Spleen (tissue), 11 donors: ENCODE measurements around the gene DMD. TPM values are rescaled to one million over a fixed set of nuclear protein-coding genes. Genes with fewer than 3 reads are reported as not detected.
"Not testable (repeated sequence)": the region's sequence is repeated elsewhere in the genome, so short reads cannot be mapped to it uniquely, and the experiment has no call there.

ENCODE experiments used
- DNase-seq: peaks from one replicate; pipeline ENCODE4 v3.0.0-alpha.2; 2020
- H3K27ac ChIP-seq, 8 donors: fragments of 200-600 bp; sonication (generic) in 7 of 8; 1 replicate in 4 of 8; 2 replicates in 4 of 8; pipeline versions ENCODE4 v1.5.0 to v1.8.0; 2016 to 2021; ENCODE audit warnings: inconsistent platforms in 4 of 8, mild to moderate bottlenecking in 4 of 8, moderate library complexity in 1 of 8
- H3K27me3 ChIP-seq, 7 donors: fragments of 200-600 bp; sonication (generic) in 6 of 7; replicated peaks in 1 of 7; 1 replicate in 4 of 7; 2 replicates in 3 of 7; pipeline versions ENCODE4 v1.5.0 to v1.8.0; 2016 to 2021; ENCODE audit warnings: inconsistent platforms in 3 of 7, mild to moderate bottlenecking in 1 of 7
- H3K36me3 ChIP-seq, 6 donors: fragments of 200-600 bp; sonication (generic) in 5 of 6; 1 replicate in 4 of 6; 2 replicates in 2 of 6; pipeline versions ENCODE4 v1.5.0 to v1.8.0; 2016 to 2021; ENCODE audit warnings: inconsistent platforms in 2 of 6
- H3K4me1 ChIP-seq, 6 donors: fragments of 200-600 bp; sonication (generic) in 5 of 6; 1 replicate in 3 of 6; 2 replicates in 3 of 6; pipeline versions ENCODE4 v1.5.0 to v1.8.0; 2016 to 2021; ENCODE audit warnings: inconsistent platforms in 3 of 6
- H3K4me3 ChIP-seq, 8 donors: fragments of 200-600 bp; sonication (generic) in 7 of 8; 1 replicate in 4 of 8; 2 replicates in 4 of 8; pipeline versions ENCODE4 v1.5.0 to v1.8.0; 2016 to 2021; ENCODE audit warnings: inconsistent platforms in 4 of 8, mild to moderate bottlenecking in 4 of 8, moderate library complexity in 2 of 8
- H3K9me3 ChIP-seq, 8 donors: fragments of 200-600 bp; sonication (generic) in 7 of 8; 1 replicate in 4 of 8; 2 replicates in 4 of 8; pipeline versions ENCODE4 v1.5.0 to v1.8.0; 2016 to 2021; ENCODE audit warnings: inconsistent platforms in 4 of 8
- CTCF ChIP-seq, 11 experiments: fragments of 200-600 bp in 7 of 11; fragments of 450-650 bp in 4 of 11; sonication (generic) in 4 of 11; IDR thresholded peaks in 8 of 11; conservative IDR thresholded peaks in 3 of 11; 1 replicate in 7 of 11; 2 replicates in 4 of 11; pipeline versions ENCODE4 v1.4.0 to v1.8.0; 2016 to 2021; ENCODE audit warnings: antibody characterized with exemption in 11 of 11, inconsistent platforms in 4 of 11, mild to moderate bottlenecking in 1 of 11
- POLR2A ChIP-seq, 3 donors: fragments of 450-650 bp; IDR thresholded peaks; one replicate each; pipeline ENCODE4 v1.5.1; 2017; ENCODE audit warnings: antibody characterized with exemption in 3 of 3, mild to moderate bottlenecking in 1 of 3
- POLR2AphosphoS5 ChIP-seq, 3 donors: sonication (generic); formaldehyde crosslinking; IDR thresholded peaks; one replicate each; pipeline ENCODE4 v1.5.1; 2017; ENCODE audit warnings: antibody characterized with exemption in 3 of 3
- WGBS, 5 donors: extraction: QIAGEN DNeasy Blood & Tissue Kit in 3 of 5; methylation state at CpG; one replicate each; pipeline versions ENCODE4 v1.1.5 to v1.1.7; 2013 to 2018; 5-methylcytosine and 5-hydroxymethylcytosine counted together
- intact Hi-C: fragments of 100-400 bp; cut with DNase I; formaldehyde crosslinking; loops from one replicate; pipeline ENCODE4 v1.15.0; 2023; ENCODE audit warnings: low total_unique reads
- polyA plus RNA-seq, 3 donors: library from polyadenylated mRNA; stranded (reverse); fragments of 200-250 nt; gene quantifications; one replicate each; pipeline ENCODE4 v1.2.1, GENCODE V29; 2013
- total RNA-seq, 7 donors: library from RNA; depleted of rRNA in 3 of 7; stranded (reverse); fragments of >200 nt in 3 of 7; fragmentation: NEBNext Ultra II Directional in 4 of 7; extraction: Animal tissue kit (Norgen Biotek cat#: 25700) in 4 of 7; gene quantifications; one replicate each; pipeline versions ENCODE4 v1.1.0 to v1.2.1, GENCODE V29; 2016 to 2021
- donor health status: healthy with polysubstance abuse.
- donor health status: DM: no; HTN: no; CAD: no; lungs with moderate emphysema.
- donor health status: DM: no; HTN: no; CAD: no.
- donor health status: Bipolar disorder and iron deficiency.
- donor health status: healthy.
- donor health status: DM: no; HTN: no; CAD: no.
- donor health status: DM: yes; HTN: yes; CAD: no.

The DMD gene
- total and polyA plus RNA-seq, 10 donors = 1.3 to 11.3 (median 4.4) TPM

GRCh38 chrX:33087411-33087810 lies 123.9 kb downstream of the DMD start:
- Histone ChIP-seq H3K36me3 (no peaks in the 10 kb centered on the region), H3K27ac (no peak overlapping the region), H3K9me3 (no peaks in the 10 kb centered on the region), H3K27me3 (no peaks in the 10 kb centered on the region), H3K4me3 (no peak overlapping the region), H3K4me1 (no peaks in the 10 kb centered on the region)
- TF ChIP-seq POLR2AphosphoS5 (IDR thresholded peaks at IDR 0.05) (no peak), POLR2A (IDR thresholded peaks at IDR 0.05) (no peak), CTCF (IDR thresholded peaks at IDR 0.05 in 8 of 11, conservative IDR thresholded peaks at IDR 0.05 in 3 of 11) (no peak)
- DNase-seq = no peak
- intact Hi-C loops = no loop called here

- H3K27me3 ChIP-seq = no peaks in the 10 kb centered on the region
- H3K27ac ChIP-seq = no peak overlapping the region
- H3K4me3 ChIP-seq = no peak overlapping the region
- TF ChIP-seq POLR2A (IDR thresholded peaks at IDR 0.05) (no peak), POLR2AphosphoS5 (IDR thresholded peaks at IDR 0.05) (no peak), CTCF (IDR thresholded peaks at IDR 0.05 in 8 of 11, conservative IDR thresholded peaks at IDR 0.05 in 3 of 11) (no peak)
- no peaks in the 10 kb centered on the region for H3K9me3 ChIP-seq
- no peaks in the 10 kb centered on the region for H3K36me3 ChIP-seq
- intact Hi-C loops = no loop called here
- 67 to 81% (median 73%) methylated on average over 1 of the region's 1 CpG for WGBS, 5 donors
- H3K4me1 ChIP-seq = no peaks in the 10 kb centered on the region
- no peak for DNase-seq
Observed at GRCh38 chrX:33086886-33087285, 124.5 kb downstream of the DMD start.

- no peak for TF ChIP-seq POLR2A (IDR thresholded peaks at IDR 0.05)
- no peak for TF ChIP-seq POLR2AphosphoS5 (IDR thresholded peaks at IDR 0.05)
- no peak for TF ChIP-seq CTCF (IDR thresholded peaks at IDR 0.05 in 8 of 11, conservative IDR thresholded peaks at IDR 0.05 in 3 of 11)
- DNase-seq = no peak
- H3K4me3 ChIP-seq = no peak overlapping the region
- intact Hi-C loops = no loop called here
- no peaks in the 10 kb centered on the region for H3K4me1 ChIP-seq
- 60 to 95% (median 76%) methylated on average over 1 of the region's 1 CpG for WGBS, 5 donors
- no peaks in the 10 kb centered on the region for H3K36me3 ChIP-seq
- H3K27me3 ChIP-seq = no peaks in the 10 kb centered on the region
- H3K27ac ChIP-seq = no peak overlapping the region
- H3K9me3 ChIP-seq = peaks cover 0 to 19% (median 4%) of the 10 kb centered on the region in 8 donors
Observed at GRCh38 chrX:33082371-33082770, 129.0 kb downstream of the DMD start.

GRCh38 chrX:33078273-33078672 lies 133.1 kb downstream of the DMD start:
- H3K36me3 ChIP-seq = no peaks in the 10 kb centered on the region
- no peak for TF ChIP-seq CTCF (IDR thresholded peaks at IDR 0.05 in 8 of 11, conservative IDR thresholded peaks at IDR 0.05 in 3 of 11)
- 52 to 95% (median 88%) methylated on average over 3 of the region's 3 CpGs for WGBS, 5 donors
- no peaks in the 10 kb centered on the region for H3K4me1 ChIP-seq
- no peaks in the 10 kb centered on the region for H3K27me3 ChIP-seq
- intact Hi-C loops = no loop called here
- no peak for DNase-seq
- no peak overlapping the region for H3K27ac ChIP-seq
- H3K9me3 ChIP-seq = peaks cover 0 to 19% (median 4%) of the 10 kb centered on the region in 8 donors
- no peak overlapping the region for H3K4me3 ChIP-seq

- intact Hi-C loops, DNase-seq, H3K4me3 ChIP-seq, H3K27ac ChIP-seq, H3K36me3 ChIP-seq, H3K27me3 ChIP-seq, H3K4me1 ChIP-seq: not testable (repeated sequence)
- WGBS, 5 donors = 87 to 96% (median 92%) methylated on average over 11 of the region's 11 CpGs
- H3K9me3 ChIP-seq = peaks cover 0 to 11% (median 2%) of the 10 kb centered on the region in 8 donors
Observed at GRCh38 chrX:33073660-33074059, 137.7 kb downstream of the DMD start.
